Activated CD4-positive, alpha-beta T cell treated with anti-CD3 and anti-CD28 coated beads, Interleukin-10, Interleukin-2, amounts not matched to agents 100 ng/mL and 50 ng/mL, durations not matched to agents 16 hours and 8 hours (primary cell): ENCODE results near the gene OSMR.

Source experiments
- DNase-seq: peaks from one replicate; pipeline ENCODE4 v3.0.0-alpha.2; 2020

Gene OSMR

GRCh38 chr5:38927470-38927869 is 81.7 kb downstream of the OSMR start:
- DNase-seq = no peak

GRCh38 chr5:38929838-38930237 is 84.0 kb downstream of the OSMR start:
- DNase-seq = no peak

- DNase-seq = peak; percentile 17
Measured at GRCh38 chr5:38931731-38932130, 85.9 kb downstream of the OSMR start.

- DNase-seq = no peak
Measured at GRCh38 chr5:38932854-38933408, 87.1 kb downstream of the OSMR start.

GRCh38 chr5:38935437-38935836 is 89.6 kb downstream of the OSMR start:
- no peak for DNase-seq

GRCh38 chr5:38936269-38936668 is 90.5 kb downstream of the OSMR start:
- DNase-seq = no peak

GRCh38 chr5:38938424-38938823 is 92.6 kb downstream of the OSMR start:
- DNase-seq = no peak

GRCh38 chr5:38938973-38939372 is 93.2 kb downstream of the OSMR start:
- DNase-seq = no peak

- no peak for DNase-seq
Measured at GRCh38 chr5:38940230-38940858, 94.5 kb downstream of the OSMR start.

GRCh38 chr5:38941912-38942311 is 96.1 kb downstream of the OSMR start:
- DNase-seq = no peak

- no peak for DNase-seq
Measured at GRCh38 chr5:38944282-38944681, 98.5 kb downstream of the OSMR start.

GRCh38 chr5:38948501-38948900 is 102.7 kb downstream of the OSMR start:
- no peak for DNase-seq

GRCh38 chr5:38953426-38954012 is 107.7 kb downstream of the OSMR start:
- DNase-seq = no peak

GRCh38 chr5:38961691-38962090 is 115.9 kb downstream of the OSMR start:
- DNase-seq = no peak

GRCh38 chr5:38968665-38969064 is 122.9 kb downstream of the OSMR start:
- no peak for DNase-seq

GRCh38 chr5:38978036-38978435 is 132.2 kb downstream of the OSMR start:
- no peak for DNase-seq

- DNase-seq = no peak
Measured at GRCh38 chr5:38979535-38979934, 133.7 kb downstream of the OSMR start.
